WTC11 (cell line): ENCODE data around the gene TTLL12.

Source experiments
- TF ChIP-seq, protein P1 (sequence below): sonication (generic); formaldehyde crosslinking; IDR thresholded peaks from 2 replicates; pipeline ENCODE4 v1.8.1; 2023; ENCODE audit warnings: mild to moderate bottlenecking, missing genetic modification reagents, borderline replicate concordance
- TF ChIP-seq, protein P2 (sequence below): fragments of 200-600 bp; IDR thresholded peaks from 2 replicates; pipeline ENCODE4 v1.8.0; 2022; ENCODE audit warnings: antibody characterized with exemption
- TF ChIP-seq, protein P3 (sequence below): sonication (generic); formaldehyde crosslinking; IDR thresholded peaks from 2 replicates; pipeline ENCODE4 v1.8.1; 2022; ENCODE audit warnings: low read depth, missing genetic modification reagents, borderline replicate concordance
- TF ChIP-seq, protein P4 (sequence below): fragments of 250-450 bp; sonication (Bioruptor Pico); IDR thresholded peaks from 2 replicates; pipeline ENCODE4 v1.9.0; 2021; ENCODE audit warnings: mild to moderate bottlenecking

DNA sequence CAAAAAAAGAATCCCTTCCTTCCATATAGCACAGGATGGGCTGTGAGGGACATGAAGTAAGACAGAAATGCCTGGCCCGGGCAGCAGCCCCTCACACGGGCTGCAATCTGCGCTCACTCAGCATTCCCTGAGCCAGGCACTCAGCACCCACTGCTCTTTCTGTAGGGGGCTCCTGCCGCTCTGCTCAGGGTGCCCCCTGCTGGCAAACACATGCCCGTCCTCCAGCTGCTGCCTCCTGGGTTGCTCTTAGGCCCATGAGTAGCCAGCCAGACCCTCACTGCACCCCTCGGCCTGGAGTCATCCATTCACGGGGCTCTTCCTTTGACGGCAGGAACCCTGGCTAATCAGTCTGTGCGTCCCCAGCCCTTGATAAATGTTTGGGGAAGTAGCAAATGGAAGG, 50.7 kb downstream of the TTLL12 start:
- TF ChIP-seq, protein P1, sequence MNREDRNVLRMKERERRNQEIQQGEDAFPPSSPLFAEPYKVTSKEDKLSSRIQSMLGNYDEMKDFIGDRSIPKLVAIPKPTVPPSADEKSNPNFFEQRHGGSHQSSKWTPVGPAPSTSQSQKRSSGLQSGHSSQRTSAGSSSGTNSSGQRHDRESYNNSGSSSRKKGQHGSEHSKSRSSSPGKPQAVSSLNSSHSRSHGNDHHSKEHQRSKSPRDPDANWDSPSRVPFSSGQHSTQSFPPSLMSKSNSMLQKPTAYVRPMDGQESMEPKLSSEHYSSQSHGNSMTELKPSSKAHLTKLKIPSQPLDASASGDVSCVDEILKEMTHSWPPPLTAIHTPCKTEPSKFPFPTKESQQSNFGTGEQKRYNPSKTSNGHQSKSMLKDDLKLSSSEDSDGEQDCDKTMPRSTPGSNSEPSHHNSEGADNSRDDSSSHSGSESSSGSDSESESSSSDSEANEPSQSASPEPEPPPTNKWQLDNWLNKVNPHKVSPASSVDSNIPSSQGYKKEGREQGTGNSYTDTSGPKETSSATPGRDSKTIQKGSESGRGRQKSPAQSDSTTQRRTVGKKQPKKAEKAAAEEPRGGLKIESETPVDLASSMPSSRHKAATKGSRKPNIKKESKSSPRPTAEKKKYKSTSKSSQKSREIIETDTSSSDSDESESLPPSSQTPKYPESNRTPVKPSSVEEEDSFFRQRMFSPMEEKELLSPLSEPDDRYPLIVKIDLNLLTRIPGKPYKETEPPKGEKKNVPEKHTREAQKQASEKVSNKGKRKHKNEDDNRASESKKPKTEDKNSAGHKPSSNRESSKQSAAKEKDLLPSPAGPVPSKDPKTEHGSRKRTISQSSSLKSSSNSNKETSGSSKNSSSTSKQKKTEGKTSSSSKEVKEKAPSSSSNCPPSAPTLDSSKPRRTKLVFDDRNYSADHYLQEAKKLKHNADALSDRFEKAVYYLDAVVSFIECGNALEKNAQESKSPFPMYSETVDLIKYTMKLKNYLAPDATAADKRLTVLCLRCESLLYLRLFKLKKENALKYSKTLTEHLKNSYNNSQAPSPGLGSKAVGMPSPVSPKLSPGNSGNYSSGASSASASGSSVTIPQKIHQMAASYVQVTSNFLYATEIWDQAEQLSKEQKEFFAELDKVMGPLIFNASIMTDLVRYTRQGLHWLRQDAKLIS = no peak
- TF ChIP-seq, protein P2, sequence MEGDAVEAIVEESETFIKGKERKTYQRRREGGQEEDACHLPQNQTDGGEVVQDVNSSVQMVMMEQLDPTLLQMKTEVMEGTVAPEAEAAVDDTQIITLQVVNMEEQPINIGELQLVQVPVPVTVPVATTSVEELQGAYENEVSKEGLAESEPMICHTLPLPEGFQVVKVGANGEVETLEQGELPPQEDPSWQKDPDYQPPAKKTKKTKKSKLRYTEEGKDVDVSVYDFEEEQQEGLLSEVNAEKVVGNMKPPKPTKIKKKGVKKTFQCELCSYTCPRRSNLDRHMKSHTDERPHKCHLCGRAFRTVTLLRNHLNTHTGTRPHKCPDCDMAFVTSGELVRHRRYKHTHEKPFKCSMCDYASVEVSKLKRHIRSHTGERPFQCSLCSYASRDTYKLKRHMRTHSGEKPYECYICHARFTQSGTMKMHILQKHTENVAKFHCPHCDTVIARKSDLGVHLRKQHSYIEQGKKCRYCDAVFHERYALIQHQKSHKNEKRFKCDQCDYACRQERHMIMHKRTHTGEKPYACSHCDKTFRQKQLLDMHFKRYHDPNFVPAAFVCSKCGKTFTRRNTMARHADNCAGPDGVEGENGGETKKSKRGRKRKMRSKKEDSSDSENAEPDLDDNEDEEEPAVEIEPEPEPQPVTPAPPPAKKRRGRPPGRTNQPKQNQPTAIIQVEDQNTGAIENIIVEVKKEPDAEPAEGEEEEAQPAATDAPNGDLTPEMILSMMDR = no peak; the same call in 1 of the 2 replicates
- TF ChIP-seq, protein P3, sequence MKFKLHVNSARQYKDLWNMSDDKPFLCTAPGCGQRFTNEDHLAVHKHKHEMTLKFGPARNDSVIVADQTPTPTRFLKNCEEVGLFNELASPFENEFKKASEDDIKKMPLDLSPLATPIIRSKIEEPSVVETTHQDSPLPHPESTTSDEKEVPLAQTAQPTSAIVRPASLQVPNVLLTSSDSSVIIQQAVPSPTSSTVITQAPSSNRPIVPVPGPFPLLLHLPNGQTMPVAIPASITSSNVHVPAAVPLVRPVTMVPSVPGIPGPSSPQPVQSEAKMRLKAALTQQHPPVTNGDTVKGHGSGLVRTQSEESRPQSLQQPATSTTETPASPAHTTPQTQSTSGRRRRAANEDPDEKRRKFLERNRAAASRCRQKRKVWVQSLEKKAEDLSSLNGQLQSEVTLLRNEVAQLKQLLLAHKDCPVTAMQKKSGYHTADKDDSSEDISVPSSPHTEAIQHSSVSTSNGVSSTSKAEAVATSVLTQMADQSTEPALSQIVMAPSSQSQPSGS (CRISPR knock-in tag) = no peak
- TF ChIP-seq, protein P4, sequence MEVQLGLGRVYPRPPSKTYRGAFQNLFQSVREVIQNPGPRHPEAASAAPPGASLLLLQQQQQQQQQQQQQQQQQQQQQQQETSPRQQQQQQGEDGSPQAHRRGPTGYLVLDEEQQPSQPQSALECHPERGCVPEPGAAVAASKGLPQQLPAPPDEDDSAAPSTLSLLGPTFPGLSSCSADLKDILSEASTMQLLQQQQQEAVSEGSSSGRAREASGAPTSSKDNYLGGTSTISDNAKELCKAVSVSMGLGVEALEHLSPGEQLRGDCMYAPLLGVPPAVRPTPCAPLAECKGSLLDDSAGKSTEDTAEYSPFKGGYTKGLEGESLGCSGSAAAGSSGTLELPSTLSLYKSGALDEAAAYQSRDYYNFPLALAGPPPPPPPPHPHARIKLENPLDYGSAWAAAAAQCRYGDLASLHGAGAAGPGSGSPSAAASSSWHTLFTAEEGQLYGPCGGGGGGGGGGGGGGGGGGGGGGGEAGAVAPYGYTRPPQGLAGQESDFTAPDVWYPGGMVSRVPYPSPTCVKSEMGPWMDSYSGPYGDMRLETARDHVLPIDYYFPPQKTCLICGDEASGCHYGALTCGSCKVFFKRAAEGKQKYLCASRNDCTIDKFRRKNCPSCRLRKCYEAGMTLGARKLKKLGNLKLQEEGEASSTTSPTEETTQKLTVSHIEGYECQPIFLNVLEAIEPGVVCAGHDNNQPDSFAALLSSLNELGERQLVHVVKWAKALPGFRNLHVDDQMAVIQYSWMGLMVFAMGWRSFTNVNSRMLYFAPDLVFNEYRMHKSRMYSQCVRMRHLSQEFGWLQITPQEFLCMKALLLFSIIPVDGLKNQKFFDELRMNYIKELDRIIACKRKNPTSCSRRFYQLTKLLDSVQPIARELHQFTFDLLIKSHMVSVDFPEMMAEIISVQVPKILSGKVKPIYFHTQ (CRISPR knock-in tag) = no peak
